Liver (tissue), 3 donors: ENCODE measurements around the gene ATP11A.

Experiments
- EGR1 ChIP-seq, 2 donors: IDR thresholded peaks; 2 replicates each; pipeline ENCODE4 v1.6.1; 2016 to 2018; ENCODE audit warnings: antibody characterized with exemption in 2 of 2, low read depth in 2 of 2
- GABPA ChIP-seq, 2 donors: IDR thresholded peaks in 1 of 2; conservative IDR thresholded peaks in 1 of 2; 2 replicates each; pipeline ENCODE4 v1.6.1; 2016; ENCODE audit warnings: antibody characterized with exemption in 2 of 2, mild to moderate bottlenecking in 1 of 2, moderate library complexity in 1 of 2
- HNF4A ChIP-seq, 2 donors: conservative IDR thresholded peaks; 2 replicates each; pipeline ENCODE4 v1.6.1; 2016; ENCODE audit warnings: antibody characterized with exemption in 2 of 2, mild to moderate bottlenecking in 2 of 2
- RAD21 ChIP-seq, 2 donors: IDR thresholded peaks; 2 replicates each; pipeline ENCODE4 v1.6.1; 2016; ENCODE audit warnings: antibody characterized with exemption in 2 of 2, mild to moderate bottlenecking in 2 of 2
- SP1 ChIP-seq: IDR thresholded peaks from 2 replicates; pipeline ENCODE4 v1.6.1; 2018; ENCODE audit warnings: antibody characterized with exemption, mild to moderate bottlenecking
- TAF1 ChIP-seq: conservative IDR thresholded peaks from 2 replicates; pipeline ENCODE4 v1.6.1; 2016; ENCODE audit warnings: antibody characterized with exemption, mild to moderate bottlenecking
- YY1 ChIP-seq: IDR thresholded peaks from 2 replicates; pipeline ENCODE4 v1.6.1; 2016; ENCODE audit warnings: antibody characterized with exemption, mild to moderate bottlenecking
- TF ChIP-seq, protein P1 (sequence below): fragments of 150-350 bp; IDR thresholded peaks from 2 replicates; pipeline ENCODE4 v1.5.1; 2017; ENCODE audit warnings: improper control_type of control experiment, low read depth, low read length; ENCODE audit not compliant: missing input control
- TF ChIP-seq, protein P2 (sequence below): IDR thresholded peaks from 2 replicates; pipeline ENCODE4 v1.6.1; 2016; ENCODE audit warnings: antibody characterized with exemption
- TF ChIP-seq, protein P3 (sequence below): IDR thresholded peaks from 2 replicates; pipeline ENCODE4 v1.6.1; 2016; ENCODE audit warnings: antibody characterized with exemption, mild to moderate bottlenecking
- TF ChIP-seq, protein P4 (sequence below): IDR thresholded peaks from 2 replicates; pipeline ENCODE4 v1.6.1; 2016; ENCODE audit warnings: antibody characterized with exemption
- TF ChIP-seq, protein P5 (sequence below): IDR thresholded peaks from 2 replicates; pipeline ENCODE4 v1.6.1; 2016; ENCODE audit warnings: antibody characterized with exemption
- donor health status: healthy.
- donor health status: healthy.

DNA sequence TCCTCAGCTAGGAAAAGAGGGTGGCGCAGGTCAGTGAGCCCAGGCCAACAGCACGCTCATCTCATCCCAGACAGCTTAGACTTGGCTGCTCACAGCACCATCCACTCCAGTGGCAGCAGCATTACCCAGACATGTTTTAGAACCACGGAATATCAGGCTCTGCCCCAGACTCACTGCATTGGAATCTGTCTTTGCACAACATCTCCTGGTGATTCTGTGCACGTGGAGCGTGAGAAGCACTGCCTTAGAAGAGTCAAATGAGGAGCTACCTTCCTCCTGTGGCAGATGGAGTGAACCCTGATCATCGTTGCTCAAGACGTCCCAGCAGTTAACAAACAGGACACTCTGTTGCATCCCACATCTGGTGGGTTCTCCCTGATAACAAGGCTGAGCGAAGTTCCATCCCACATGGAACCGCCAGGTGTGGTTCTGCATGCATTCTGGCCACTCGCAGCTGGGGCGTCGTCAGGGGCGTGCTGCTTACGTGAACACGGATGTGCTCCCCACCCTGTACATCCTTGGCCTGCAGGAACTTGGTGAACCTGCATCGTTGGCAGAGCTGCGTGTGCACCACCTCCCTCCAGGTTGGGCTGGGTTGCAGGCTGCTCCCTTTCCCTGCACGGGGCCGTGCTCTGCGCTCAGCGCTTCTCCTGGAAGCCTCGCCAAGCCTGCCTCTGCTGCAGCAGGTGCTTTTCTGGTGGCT lies 25.2 kb upstream of the ATP11A start:
- no peak for TF ChIP-seq RAD21 (IDR thresholded peaks at IDR 0.05)
- TF ChIP-seq, protein P1, sequence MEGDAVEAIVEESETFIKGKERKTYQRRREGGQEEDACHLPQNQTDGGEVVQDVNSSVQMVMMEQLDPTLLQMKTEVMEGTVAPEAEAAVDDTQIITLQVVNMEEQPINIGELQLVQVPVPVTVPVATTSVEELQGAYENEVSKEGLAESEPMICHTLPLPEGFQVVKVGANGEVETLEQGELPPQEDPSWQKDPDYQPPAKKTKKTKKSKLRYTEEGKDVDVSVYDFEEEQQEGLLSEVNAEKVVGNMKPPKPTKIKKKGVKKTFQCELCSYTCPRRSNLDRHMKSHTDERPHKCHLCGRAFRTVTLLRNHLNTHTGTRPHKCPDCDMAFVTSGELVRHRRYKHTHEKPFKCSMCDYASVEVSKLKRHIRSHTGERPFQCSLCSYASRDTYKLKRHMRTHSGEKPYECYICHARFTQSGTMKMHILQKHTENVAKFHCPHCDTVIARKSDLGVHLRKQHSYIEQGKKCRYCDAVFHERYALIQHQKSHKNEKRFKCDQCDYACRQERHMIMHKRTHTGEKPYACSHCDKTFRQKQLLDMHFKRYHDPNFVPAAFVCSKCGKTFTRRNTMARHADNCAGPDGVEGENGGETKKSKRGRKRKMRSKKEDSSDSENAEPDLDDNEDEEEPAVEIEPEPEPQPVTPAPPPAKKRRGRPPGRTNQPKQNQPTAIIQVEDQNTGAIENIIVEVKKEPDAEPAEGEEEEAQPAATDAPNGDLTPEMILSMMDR = no peak
- TF ChIP-seq, protein P2, sequence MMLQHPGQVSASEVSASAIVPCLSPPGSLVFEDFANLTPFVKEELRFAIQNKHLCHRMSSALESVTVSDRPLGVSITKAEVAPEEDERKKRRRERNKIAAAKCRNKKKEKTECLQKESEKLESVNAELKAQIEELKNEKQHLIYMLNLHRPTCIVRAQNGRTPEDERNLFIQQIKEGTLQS = no peak
- TF ChIP-seq, protein P3, sequence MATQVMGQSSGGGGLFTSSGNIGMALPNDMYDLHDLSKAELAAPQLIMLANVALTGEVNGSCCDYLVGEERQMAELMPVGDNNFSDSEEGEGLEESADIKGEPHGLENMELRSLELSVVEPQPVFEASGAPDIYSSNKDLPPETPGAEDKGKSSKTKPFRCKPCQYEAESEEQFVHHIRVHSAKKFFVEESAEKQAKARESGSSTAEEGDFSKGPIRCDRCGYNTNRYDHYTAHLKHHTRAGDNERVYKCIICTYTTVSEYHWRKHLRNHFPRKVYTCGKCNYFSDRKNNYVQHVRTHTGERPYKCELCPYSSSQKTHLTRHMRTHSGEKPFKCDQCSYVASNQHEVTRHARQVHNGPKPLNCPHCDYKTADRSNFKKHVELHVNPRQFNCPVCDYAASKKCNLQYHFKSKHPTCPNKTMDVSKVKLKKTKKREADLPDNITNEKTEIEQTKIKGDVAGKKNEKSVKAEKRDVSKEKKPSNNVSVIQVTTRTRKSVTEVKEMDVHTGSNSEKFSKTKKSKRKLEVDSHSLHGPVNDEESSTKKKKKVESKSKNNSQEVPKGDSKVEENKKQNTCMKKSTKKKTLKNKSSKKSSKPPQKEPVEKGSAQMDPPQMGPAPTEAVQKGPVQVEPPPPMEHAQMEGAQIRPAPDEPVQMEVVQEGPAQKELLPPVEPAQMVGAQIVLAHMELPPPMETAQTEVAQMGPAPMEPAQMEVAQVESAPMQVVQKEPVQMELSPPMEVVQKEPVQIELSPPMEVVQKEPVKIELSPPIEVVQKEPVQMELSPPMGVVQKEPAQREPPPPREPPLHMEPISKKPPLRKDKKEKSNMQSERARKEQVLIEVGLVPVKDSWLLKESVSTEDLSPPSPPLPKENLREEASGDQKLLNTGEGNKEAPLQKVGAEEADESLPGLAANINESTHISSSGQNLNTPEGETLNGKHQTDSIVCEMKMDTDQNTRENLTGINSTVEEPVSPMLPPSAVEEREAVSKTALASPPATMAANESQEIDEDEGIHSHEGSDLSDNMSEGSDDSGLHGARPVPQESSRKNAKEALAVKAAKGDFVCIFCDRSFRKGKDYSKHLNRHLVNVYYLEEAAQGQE = no peak
- no peak for TF ChIP-seq YY1
- TF ChIP-seq, protein P4, sequence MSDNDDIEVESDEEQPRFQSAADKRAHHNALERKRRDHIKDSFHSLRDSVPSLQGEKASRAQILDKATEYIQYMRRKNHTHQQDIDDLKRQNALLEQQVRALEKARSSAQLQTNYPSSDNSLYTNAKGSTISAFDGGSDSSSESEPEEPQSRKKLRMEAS = no peak
- no peak for TF ChIP-seq GABPA (IDR thresholded peaks at IDR 0.05 in 1 of 2, conservative IDR thresholded peaks at IDR 0.05 in 1 of 2)
- no peak for TF ChIP-seq TAF1
- TF ChIP-seq, protein P5, sequence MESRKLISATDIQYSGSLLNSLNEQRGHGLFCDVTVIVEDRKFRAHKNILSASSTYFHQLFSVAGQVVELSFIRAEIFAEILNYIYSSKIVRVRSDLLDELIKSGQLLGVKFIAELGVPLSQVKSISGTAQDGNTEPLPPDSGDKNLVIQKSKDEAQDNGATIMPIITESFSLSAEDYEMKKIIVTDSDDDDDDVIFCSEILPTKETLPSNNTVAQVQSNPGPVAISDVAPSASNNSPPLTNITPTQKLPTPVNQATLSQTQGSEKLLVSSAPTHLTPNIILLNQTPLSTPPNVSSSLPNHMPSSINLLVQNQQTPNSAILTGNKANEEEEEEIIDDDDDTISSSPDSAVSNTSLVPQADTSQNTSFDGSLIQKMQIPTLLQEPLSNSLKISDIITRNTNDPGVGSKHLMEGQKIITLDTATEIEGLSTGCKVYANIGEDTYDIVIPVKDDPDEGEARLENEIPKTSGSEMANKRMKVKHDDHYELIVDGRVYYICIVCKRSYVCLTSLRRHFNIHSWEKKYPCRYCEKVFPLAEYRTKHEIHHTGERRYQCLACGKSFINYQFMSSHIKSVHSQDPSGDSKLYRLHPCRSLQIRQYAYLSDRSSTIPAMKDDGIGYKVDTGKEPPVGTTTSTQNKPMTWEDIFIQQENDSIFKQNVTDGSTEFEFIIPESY = no peak
- TF ChIP-seq HNF4A (conservative IDR thresholded peaks at IDR 0.05) = no peak
- no peak for TF ChIP-seq EGR1 (IDR thresholded peaks at IDR 0.05; ENCODE audit: low read depth in 2 of 2)
- no peak for TF ChIP-seq SP1
